Neural progenitor cell (in vitro differentiated cells): ENCODE measurements around the gene EVA1A.

Source experiments
- CTCF ChIP-seq: fragments of 200-600 bp; sonication (generic); IDR thresholded peaks from 2 replicates; pipeline ENCODE4 v1.5.1; 2017; ENCODE audit warnings: antibody characterized with exemption, mild to moderate bottlenecking
- EZH2 ChIP-seq: fragments of 200-600 bp; sonication (generic); IDR thresholded peaks from 2 replicates; pipeline ENCODE4 v1.6.1; 2017; ENCODE audit warnings: antibody characterized with exemption, mild to moderate bottlenecking, moderate library complexity

DNA sequence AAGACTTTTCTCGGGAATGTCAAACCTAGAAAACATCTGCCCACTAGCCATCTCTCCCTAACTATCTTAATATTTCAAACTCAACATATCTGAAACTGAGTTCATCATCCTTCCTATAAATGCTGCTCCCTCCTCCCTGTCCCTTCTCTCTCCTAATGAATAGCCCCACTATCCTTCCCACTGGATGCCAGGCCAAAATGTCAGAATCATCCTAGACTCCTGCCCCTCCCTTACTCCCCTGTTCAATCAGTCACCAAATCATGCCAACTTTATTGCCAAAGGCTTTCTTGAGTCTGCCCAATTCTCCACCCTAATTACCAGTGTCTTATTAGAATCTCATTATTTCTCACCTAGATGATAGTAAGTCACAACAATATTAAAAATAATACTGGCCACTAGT, 8.5 kb downstream of the EVA1A start:
- TF ChIP-seq CTCF (no peak), EZH2 (no peak)
